ENCODE data around the gene RPS6KA2.

Gene RPS6KA2

DNA sequence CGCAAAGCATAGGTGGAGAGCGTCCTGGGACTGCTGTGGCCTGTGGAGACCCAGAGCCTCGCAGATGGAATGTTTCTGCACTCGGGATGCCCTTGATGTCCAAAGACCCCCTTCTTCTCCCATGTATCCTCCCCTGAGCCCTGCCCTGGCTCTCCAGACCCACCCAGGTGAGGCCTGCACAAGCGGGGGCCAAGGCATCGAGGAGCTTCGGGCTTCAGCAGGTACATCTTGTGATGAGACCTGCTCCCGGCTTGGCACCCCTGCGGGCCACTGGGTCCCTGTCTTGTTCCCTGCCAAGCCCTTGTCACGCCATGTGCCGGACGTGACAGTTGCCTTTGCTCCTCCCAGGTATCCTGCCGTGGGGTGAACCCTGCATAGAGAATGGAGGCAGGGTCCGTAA lies 125.8 kb downstream of the RPS6KA2 start:
- DNase-seq (ENCODE audit: low read depth), result no peak

DNA sequence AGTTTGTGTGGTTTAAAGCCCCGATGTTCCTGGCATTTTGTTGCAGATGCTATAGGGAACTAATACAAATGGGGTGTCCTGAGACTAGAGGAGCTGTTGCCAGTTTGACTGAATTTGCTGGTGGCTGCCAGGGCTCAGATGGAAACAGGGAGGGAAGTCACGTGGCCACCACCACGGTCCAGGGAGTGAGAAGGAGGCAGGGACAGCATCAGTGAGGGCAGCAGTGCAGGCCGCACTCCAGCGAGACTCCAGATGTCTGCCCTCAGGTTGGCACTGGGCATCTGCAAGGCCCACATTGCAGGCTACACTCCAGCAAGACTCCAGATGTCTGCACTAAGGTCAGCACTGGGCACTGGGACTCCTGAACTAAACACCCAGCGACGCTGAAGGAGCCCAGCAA lies 126.8 kb downstream of the RPS6KA2 start:
- DNase-seq (ENCODE audit: low read depth), result no peak

DNA sequence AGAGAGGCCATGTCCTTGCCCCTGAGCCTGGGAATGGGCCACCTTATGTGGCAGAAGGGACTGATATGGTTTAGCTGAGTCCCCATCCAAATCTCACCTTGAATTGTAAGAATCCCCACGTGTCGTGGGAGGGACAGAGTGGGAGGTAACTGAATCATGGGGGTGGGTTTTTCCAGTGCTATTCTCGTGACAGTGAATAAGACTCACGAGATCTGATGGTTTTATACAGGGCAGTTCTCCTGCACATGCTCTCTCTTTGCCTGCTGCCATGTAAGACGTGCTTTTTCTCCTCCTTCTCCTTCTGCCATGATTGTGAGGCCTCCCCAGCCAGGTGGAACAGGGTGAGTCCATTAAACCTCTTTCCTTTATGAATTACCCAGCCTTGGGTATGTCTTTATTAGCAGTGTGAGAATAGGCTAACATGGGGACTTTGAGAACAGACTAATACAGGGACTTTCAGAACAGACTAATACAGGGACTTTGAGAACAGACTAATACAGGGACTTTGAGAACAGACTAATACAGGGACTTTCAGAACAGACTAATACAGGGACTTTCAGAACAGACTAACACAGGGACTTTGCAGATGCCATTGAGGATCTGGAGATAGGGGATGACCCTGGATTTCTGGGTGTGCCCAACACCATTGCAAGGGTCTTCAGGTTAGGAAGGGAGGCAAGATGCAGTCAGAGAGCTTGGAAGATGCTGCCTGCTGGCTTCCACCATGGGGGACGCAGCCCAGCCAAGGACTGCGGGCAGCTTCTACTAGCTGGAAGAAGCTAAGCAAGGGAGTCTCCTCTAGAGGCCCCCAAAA lies 127.5 kb downstream of the RPS6KA2 start:
- DNase-seq (ENCODE audit: low read depth), result no peak

DNA sequence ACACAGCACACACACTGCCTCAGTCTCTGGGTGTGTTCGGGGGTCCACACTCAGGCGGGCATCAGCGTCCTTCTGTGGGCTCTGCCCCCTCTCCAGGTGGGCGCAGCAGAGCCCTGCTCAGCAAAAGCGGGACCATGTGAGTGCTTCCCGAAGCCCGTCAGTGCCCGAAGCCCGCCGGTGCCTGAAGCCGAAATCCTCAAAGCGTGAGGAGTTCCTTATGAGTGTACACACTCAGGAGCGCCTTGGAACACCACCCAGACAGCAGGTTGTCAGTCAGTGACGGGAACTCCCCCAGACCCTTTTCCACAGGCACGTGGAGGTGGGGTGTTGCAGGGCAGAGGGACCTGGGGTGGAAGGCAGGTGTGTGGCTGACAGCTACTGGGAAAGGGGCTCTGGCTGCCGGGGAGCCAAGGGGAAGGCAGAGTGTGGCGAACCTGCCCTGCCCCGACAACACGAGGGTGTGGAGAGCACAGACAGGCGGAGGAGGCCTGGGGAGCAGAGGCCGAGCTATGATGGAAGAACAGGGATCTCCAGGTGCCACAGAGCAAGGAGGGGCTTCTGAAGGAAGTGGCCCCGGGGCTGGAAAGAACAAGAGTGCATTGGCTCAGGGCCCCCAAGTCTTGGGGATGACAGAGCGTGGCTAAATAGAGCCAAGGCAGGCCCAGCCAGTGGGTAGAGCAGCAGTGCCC lies 128.2 kb downstream of the RPS6KA2 start:
- no peak for DNase-seq (ENCODE audit: low read depth)

DNA sequence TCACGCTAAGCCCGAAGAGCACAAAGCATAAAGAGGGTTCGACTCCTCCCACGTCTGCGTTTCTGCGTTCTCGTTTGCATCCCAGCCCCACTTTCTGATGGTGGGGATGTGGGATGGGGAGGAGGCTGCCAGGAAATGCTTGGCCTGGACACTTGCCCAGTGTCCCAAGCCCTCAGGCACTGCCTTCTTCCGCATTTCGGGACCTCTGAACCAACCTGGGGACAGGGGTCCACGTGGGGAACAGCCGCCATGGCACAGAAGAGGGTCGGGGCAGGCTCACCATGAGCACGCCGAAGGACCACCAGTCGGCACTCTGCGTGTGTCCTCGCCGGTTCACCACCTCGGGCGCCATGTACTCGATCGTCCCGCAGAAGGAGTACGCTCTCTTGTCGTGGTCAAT lies 128.8 kb downstream of the RPS6KA2 start:
- DNase-seq (ENCODE audit: low read depth), result no peak

DNA sequence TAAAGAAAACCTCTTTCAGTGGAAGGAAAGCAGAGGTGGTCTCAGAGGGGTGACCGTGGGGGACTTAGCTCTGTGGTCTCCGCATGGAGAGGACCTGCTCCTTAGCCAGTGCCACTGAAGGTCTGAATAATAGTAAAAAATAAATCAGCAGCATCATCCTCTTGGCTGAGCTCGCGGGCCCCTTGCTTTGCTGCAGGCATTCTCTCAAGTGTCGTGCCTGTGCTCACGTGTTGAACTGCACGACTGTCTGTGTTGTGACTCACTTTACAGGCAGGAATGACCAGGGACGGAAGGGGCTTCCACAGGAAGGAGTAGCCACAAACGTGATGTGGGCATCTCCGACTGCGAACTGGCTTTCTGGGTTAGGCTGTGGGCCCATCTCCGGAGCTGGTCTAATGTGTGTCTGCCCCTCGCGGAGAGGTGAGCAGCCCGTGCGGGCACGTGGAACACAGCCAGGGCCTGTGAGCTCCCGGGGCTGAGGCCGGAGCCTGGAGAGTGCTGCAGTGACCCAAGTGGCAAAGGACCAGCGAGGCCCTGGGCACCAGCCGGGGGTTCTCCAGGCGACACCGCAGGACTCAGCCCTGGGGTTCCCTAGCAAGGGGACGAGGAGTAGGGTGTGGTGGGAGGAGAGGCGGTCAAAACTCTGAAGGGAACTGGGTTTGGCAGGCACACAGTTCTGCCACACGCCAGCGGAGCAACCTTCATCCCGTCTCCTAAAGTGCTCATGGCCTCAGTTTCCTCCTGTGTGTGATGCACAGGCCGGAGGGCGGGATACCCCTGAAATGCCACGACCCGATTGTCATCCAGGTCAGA lies 129.8 kb downstream of the RPS6KA2 start:
- no peak for DNase-seq (ENCODE audit: low read depth)

DNA sequence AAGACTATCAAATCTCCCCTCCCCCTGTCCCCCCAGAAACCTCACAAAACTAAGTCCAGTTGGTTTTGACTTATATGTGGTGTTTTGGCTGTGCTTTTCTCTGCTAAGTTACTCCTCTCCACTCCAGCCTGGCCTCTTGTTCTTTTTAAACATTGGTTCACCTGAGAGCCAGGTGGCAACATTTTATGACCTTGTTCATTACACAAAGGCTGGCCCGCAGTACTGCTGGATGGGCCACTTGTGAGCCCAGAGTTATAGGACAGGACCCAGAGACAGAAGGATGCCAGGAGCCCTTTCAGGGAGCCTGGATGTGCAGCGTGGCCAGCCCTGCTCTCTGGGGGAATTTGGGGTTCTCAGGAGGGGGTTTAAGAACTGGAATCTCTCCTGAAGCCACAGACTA lies 130.6 kb downstream of the RPS6KA2 start:
- DNase-seq (ENCODE audit: low read depth), result no peak

DNA sequence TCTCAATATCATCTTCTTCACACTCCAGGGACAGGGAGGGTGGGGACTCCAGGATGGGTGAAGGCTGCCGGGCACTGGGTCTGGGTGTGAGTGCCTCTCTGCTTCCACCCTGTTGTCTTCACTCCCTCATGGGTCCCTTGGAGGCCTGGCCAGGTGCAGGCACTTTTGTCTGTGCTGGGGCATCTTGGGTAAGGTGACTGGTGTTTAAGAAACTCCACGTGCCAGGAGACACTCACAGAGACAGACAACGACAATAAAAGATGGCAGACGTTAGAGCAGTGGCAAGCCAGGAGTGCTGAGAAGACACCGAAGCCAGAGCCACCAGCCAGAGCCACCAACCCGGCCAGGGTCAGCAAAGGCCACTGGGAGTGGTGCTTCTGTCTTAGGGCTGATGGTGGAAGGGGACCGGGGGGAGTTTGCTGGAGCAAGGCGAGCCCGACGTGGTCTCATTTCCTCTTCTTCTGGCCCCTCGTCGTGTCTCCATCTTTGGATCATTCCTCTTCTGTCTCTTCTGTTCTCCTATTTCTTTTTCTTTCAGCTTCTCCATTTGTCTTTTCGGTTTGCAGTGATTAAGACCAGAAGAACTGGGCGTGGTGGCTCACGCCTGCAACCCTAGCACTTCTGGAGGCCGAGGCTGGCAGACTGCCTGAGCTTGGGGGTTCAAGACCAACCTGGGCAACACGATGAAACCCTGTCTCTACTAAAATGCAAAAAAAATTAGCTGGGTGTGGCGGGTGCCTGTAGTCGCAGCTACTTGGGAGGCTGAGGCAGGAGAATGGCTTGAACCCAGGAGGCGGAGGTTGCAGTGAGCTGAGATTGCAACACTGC lies 131.3 kb downstream of the RPS6KA2 start:
- no peak for DNase-seq (ENCODE audit: low read depth)

DNA sequence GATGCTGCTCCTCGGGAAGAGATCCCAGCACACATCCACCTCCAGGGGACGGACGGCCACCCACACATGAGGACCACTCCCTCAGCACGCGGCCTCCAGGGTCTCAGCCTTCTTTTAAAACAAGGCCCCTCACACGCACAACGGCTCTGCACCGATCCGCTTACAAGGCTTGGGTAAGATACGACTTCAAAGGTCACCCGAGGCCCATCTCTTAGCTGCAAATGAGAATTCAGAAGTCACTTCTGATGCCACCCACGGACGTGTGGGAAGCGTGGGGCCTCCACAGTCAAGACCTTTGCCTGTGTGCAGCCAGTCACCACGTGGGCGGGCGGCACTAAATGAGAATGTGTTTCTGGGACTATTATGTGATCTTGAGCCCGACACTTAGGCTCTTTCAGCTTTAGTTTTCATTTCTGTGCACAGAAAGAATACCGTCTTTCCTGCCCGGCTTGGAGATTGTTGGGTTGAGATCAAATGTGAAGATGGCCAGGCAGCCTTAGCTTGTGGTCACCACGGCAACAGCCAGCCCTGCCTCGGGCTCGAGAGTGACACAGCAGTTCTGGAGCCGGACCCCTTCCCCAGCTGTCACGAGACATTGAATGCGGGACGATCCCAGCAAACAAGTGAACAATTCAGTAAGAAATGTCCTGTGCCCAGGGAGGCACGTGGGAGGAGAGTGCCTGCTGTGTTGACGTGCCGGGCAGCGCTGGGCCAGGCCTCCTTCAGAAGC lies 132.1 kb downstream of the RPS6KA2 start:
- DNase-seq (ENCODE audit: low read depth), result peak; percentile 21

DNA sequence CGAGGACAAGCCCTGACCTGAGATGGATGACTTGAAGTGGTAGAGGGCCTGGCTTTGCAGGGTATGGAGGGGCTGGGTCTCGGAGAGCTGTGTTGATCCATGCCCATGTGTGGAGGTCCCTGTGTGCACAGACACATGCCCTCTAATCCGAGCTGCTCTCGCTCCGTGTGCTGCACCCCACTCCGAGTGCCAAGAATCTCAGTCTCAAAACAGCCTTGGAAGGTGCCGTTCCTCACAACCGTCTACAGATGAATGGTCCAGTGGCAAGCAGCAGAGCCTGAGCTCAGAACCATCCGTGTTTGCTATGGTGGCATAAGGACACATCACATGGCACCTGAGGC lies 133.0 kb downstream of the RPS6KA2 start:
- DNase-seq (ENCODE audit: low read depth), result no peak

DNA sequence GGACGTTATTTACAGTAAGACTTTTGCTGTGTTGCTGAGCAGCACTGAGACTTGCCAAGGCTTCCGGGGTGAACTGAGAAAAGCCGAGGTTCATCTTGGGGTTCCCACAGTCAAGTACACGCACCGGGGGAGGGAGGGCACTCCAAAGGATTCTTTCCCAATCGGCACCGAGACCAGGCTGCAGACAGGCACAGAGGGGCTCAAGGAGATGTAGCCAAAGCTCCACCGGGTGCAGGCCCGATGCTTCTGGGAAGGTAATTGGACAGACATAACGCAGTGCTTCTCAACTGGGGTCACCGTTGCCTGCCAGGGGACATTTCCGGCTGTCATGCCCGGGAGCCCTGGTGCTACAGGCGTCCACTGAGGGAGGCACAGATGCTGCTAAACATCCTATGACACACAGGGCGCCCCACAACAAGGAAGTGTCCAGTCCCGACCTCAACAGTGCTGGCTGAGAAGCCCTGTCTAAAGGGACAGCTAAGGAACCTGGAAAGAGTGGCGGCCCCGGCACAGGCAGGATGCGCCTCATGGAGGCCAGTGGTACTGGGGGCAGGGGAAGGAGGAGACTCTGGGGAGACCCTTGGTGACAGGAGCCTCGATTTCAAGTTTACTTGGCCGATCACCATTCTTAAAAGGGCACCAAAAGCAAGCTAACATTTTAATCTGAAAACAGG lies 133.5 kb downstream of the RPS6KA2 start:
- no peak for DNase-seq (ENCODE audit: low read depth)

DNA sequence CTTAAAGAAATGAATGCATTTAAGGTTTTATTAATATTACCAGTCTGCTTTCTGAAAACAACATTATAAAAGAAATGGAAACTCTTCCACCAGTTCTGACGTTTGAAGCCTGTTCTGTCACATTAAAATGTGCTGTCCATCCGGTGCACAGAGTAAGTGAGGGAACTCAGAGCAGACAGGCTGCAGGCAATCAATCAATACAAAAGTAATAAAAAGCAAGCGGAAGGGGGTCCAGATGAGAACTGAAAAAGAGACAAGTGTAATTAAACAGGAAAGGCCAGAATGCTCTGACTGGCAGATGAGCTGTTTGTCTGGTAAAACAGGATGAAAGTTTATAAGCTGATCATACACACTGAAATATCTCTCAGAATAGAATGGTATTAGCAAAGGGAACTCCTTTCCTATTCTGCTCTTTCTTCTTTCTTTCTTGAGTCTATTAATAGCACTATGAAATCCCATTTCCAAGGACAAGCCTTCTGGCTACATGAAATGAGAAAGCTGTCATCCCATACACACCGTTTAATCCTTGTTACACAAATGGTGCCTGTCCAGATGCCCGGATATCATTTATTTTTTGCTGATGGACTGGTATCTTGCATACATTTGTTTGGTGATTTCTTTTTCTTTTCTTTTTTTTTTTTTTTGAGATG lies 134.8 kb downstream of the RPS6KA2 start:
- no peak for DNase-seq (ENCODE audit: low read depth)

DNA sequence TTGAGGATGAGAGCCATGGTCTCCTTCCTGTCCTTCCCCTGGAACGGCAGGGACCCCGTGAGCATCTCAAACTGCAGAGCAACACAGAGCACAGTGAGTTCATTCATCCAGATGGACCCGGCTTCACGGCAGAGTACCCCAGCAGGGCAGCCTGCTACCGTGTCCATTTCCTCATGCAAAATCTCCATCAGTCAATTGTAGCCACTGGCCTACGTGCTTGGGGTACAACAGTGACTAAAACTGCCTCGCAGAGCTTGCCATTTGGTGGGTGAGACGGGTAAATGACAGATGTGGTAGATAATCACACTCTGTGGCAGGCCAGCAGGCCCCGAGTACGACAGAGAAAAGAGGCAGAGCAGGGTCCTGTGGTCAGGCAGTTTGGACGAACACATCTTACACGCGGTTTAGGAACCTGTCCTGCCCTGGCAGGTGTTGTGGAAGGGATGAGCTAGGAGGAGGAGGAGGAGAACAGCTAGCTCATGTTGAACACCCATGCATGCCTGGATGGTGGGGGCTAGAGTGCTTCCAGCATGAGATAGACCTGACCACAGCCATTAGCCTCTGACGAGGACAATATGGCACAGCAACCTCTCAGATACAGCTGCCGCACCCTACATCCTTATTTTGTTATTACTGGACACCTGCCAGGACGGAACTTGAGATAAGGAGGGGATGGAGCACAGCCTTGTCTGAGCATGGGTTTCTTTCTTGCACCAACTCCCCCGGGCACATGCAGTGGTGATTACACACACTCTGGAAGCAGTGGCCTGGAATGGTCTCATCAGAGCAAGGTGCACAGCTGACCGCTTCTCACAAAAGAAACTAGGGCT lies 136.2 kb downstream of the RPS6KA2 start:
- no peak for DNase-seq (ENCODE audit: low read depth)

DNA sequence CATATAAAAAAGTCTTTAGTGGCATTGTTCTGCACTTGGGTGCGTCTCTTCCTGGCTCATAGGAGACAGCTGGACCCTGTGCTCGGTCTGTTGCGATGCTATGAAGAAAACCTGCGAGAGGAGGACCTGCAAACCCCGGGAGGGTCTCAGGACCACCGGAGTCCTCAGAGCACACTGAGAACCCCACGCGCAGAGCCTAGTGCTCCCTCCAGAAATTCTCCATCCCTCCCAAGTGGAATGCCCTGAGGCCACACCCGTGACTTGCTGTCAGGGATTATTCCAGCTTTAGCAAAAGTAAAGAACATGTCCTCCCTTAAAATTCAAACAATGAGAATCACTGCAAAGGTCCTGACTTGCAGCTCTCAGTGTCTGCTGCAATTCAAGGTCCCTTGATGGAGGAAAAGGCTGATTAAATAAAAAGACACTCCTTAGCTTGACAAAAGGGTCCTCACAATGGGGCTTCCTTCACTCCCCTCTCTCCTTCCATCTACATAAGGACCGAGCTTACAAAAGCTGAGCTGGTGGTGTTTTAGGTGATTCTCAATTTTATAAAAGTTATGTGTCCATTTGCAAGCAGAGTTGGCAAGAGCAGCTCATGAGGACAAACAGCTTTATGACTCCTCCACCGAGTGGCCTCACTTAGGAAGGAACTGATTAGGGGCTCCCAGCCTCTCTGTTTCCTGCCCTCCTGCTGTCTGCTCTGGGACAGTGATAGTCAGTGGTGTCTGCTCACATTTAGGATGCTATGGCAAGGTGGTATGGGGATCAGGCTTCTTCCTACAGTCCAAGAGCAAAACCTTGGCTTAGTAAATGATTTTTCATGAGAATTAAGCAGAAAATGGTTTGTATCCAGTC lies 137.5 kb downstream of the RPS6KA2 start:
- no peak for DNase-seq (ENCODE audit: low read depth)

DNA sequence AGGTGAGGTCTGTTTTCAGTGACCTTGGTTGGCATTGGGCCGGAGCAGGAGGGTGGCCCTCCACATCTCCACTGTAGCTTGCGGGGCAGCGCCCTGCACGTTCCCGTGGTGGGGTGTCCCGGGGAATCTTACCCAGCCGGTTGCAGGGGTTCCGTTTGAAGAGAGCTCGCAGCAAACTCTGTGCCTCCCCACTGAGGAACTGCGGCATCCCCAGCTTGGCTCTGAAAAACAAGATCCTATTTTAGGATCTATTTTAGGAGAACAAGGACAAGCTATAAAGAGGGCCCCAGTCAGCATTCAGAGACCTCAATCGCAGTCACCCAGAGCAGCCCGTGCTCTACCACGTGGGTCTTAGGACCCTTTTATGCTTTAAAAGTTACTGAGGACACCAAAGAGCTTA lies 138.3 kb downstream of the RPS6KA2 start:
- no peak for DNase-seq (ENCODE audit: low read depth)

DNA sequence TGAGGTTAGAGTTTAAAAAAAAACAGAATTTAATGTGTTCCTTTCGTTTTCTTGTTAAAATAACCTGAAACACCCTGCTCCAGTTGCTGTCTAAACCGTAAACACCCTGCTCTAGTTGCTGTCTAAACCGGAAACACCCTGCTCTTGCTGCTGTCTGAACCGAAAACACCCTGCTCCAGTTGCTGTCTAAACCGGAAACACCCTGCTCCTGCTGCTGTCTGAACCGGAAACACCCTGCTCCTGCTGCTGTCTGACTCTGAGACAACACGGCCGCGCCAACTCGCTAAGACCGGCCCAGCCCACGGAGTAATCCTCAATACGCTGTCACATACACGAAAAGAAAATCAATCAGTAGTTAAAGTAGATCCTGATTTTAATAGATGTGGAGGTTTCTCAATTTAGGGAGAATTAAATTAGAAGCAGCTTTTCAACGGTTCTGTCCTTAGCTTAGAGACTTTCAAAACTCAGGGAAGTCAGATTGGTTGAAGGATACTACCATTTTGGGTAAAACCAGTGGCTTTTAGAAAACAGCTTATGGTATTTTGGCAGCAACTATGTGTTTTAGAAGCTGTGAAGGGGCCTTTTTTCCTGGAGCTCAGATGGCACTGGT lies 138.9 kb downstream of the RPS6KA2 start:
- peak; percentile 51 for DNase-seq (ENCODE audit: low read depth)

DNA sequence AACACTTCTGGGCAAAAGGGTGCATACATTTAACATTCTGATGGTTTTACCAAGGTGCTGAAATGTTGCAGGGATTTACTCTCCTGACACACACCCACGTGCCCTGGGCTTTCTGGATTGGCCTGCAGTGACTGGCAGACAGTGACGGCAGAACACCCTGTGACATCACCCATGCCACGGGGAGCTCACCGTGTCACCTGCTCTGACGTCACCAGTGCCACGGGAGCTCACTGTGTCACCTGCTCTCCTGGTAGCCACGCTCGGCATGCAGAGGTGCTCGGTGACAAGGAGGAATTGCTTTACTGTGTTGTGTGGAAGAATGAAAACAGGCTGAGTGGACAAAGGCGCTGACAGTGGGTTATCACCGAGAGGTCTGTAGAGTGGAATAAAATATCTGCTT lies 139.9 kb downstream of the RPS6KA2 start:
- DNase-seq (ENCODE audit: low read depth), result no peak

DNA sequence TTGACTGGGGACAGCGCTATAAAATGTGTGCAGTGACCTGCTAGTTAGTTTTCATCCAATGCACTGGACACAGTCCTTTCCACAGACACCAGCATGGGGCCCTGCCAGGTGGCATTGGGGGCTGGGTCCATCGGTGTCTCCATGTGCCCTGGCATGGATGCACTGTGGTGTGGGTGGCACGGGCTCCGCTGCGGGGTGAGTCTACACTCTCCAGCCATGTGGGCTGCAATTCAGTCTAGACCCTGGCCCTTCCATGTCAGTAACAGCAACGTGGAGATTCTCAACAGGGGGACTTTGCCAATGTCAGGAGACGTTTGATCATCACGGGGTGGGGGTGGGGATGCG lies 140.5 kb downstream of the RPS6KA2 start:
- no peak for DNase-seq (ENCODE audit: low read depth)
